Astrocyte of the hippocampus (primary cell): ENCODE measurements around the gene N4BP2.

Experiments used
- DNase-seq: peaks from one replicate; pipeline ENCODE4 v3.0.0; 2011; ENCODE audit warnings: low read depth, low spot score

The N4BP2 gene

GRCh38 chr4:40152637-40153036, 96.0 kb downstream of the N4BP2 start:
- no peak for DNase-seq

GRCh38 chr4:40157436-40157835, 100.8 kb downstream of the N4BP2 start:
- no peak for DNase-seq

GRCh38 chr4:40160258-40160657, 103.6 kb downstream of the N4BP2 start:
- DNase-seq, result no peak

GRCh38 chr4:40164459-40164858, 107.8 kb downstream of the N4BP2 start:
- peak; percentile 17 for DNase-seq

GRCh38 chr4:40165916-40166315, 109.3 kb downstream of the N4BP2 start:
- no peak for DNase-seq

GRCh38 chr4:40168070-40168469, 111.4 kb downstream of the N4BP2 start:
- no peak for DNase-seq

- no peak for DNase-seq
Measured at GRCh38 chr4:40170588-40170987, 113.9 kb downstream of the N4BP2 start.

- DNase-seq, result no peak
Measured at GRCh38 chr4:40173470-40173875, 116.8 kb downstream of the N4BP2 start.

- DNase-seq, result no peak
Measured at GRCh38 chr4:40176602-40177001, 120.0 kb downstream of the N4BP2 start.

- no peak for DNase-seq
Measured at GRCh38 chr4:40177591-40177990, 120.9 kb downstream of the N4BP2 start.

GRCh38 chr4:40178672-40179071, 122.0 kb downstream of the N4BP2 start:
- DNase-seq, result no peak

- DNase-seq, result no peak
Measured at GRCh38 chr4:40179360-40179759, 122.7 kb downstream of the N4BP2 start.

- DNase-seq, result peak; percentile 14
Measured at GRCh38 chr4:40180356-40180755, 123.7 kb downstream of the N4BP2 start.

GRCh38 chr4:40182001-40182400, 125.4 kb downstream of the N4BP2 start:
- DNase-seq, result no peak

GRCh38 chr4:40182954-40183353, 126.3 kb downstream of the N4BP2 start:
- no peak for DNase-seq

GRCh38 chr4:40183615-40184411, 127.2 kb downstream of the N4BP2 start:
- no peak for DNase-seq

- DNase-seq, result peak; percentile 23
Measured at GRCh38 chr4:40185830-40186664, 129.4 kb downstream of the N4BP2 start.

GRCh38 chr4:40186665-40187014, 130.0 kb downstream of the N4BP2 start:
- DNase-seq, result no peak

GRCh38 chr4:40187386-40187906, 130.8 kb downstream of the N4BP2 start:
- no peak for DNase-seq

GRCh38 chr4:40190019-40190418, 133.4 kb downstream of the N4BP2 start:
- DNase-seq, result no peak

GRCh38 chr4:40190465-40190864, 133.8 kb downstream of the N4BP2 start:
- no peak for DNase-seq

GRCh38 chr4:40190880-40191815, 134.5 kb downstream of the N4BP2 start:
- DNase-seq, result no peak
